HCT116 (cell line): ENCODE data around the gene RNF32. TPM values are rescaled to one million over a fixed set of nuclear protein-coding genes. Genes with fewer than 3 reads are reported as not detected.

ENCODE experiments used
- ATAC-seq: fragments of 200-7000 bp; cut with Tn5 transposase; 2 replicates; pipeline ENCODE4 v1.9.1; 2020; ENCODE audit warnings: mild to moderate bottlenecking, moderate library complexity
- Bru-seq: library from RNA; stranded (reverse); fragments of 400-500 nt; gene quantifications from one replicate; lab custom pipeline; 2021; lab: Mats Ljungman, UMichigan
- BruChase-seq, 2 experiments: library from RNA; stranded (reverse); fragments of 400-500 nt; gene quantifications; one replicate each; lab custom pipeline; 2021; lab: Mats Ljungman, UMichigan
- BruUV-seq: library from RNA; stranded (reverse); fragments of 400-500 nt; replicated peaks from 2 replicates; lab custom pipeline; 2021; lab: Mats Ljungman, UMichigan
- CTCF ChIA-PET: fragments of 300-600 bp; sonication (Branson Sonifier 250); formaldehyde crosslinking; loops from one replicate; lab custom pipeline; 2021; ENCODE audit warnings: antibody characterized with exemption; lab: Charles Lee
- POLR2A ChIA-PET: fragments of 300-600, 350-600 bp; sonication (Branson Sonifier 250); formaldehyde crosslinking; loops from one replicate; lab custom pipeline; 2021; ENCODE audit warnings: antibody characterized with exemption; lab: Charles Lee
- RAD21 ChIA-PET, 2 experiments: fragments of 300-600 bp; sonication (Branson Sonifier 250); formaldehyde crosslinking; loops; one replicate each; lab custom pipeline; 2023; ENCODE audit warnings: low total read pairs in 2 of 2; ENCODE audit not compliant: uncharacterized antibody in 2 of 2, unreplicated experiment in 2 of 2, low non-redundant PET in 1 of 2; lab: Charles Lee
- DNase-seq: peaks from one replicate; pipeline ENCODE4 v3.0.0-alpha.2; 2010; ENCODE audit warnings: low read depth, low spot score
- H2AFZ ChIP-seq: fragments of 200-600 bp; shearing (Covaris generic), sonication (generic); 2 replicates; pipeline ENCODE4 v1.6.1; 2017; ENCODE audit warnings: low read depth, mixed run types, mixed read lengths, antibody characterized with exemption, low read length; ENCODE audit not compliant: poor library complexity, severe bottlenecking
- H3K27ac ChIP-seq: 2 replicates; pipeline ENCODE4 v1.5.1; 2012; ENCODE audit warnings: low read depth, low read length
- H3K27me3 ChIP-seq: fragments of 200-600 bp; sonication (generic); 2 replicates; pipeline ENCODE4 v1.6.1; 2016; ENCODE audit warnings: mixed run types, low read length, mixed read lengths; ENCODE audit not compliant: insufficient read depth
- H3K36me3 ChIP-seq, 2 experiments: fragments of 200-500 bp in 1 of 2; fragments of 200-600 bp in 1 of 2; sonication (Bioruptor generic) in 1 of 2; sonication (generic) in 1 of 2; 2 replicates each; pipeline versions ENCODE4 v1.5.1 to v1.6.1; 2014 to 2016; ENCODE audit warnings: low read length in 2 of 2, inconsistent platforms in 1 of 2, mixed read lengths in 1 of 2, mixed run types in 1 of 2; ENCODE audit not compliant: insufficient read depth in 2 of 2, control insufficient read depth in 1 of 2
- H3K4me1 ChIP-seq, 2 experiments: fragments of 200-600 bp in 1 of 2; sonication (generic) in 1 of 2; 2 replicates each; pipeline versions ENCODE4 v1.5.1 to v1.6.1; 2012 to 2017; ENCODE audit warnings: low read length in 2 of 2, inconsistent platforms in 1 of 2, mild to moderate bottlenecking in 1 of 2, mixed read lengths in 1 of 2, mixed run types in 1 of 2, moderate library complexity in 1 of 2; ENCODE audit not compliant: insufficient read depth in 2 of 2, control insufficient read depth in 1 of 2
- H3K4me2 ChIP-seq: fragments of 200-600 bp; sonication (generic); 2 replicates; pipeline ENCODE4 v1.6.1; 2017; ENCODE audit warnings: mixed run types, low read length, mixed read lengths
- H3K4me3 ChIP-seq, 2 experiments: fragments of 200-600 bp in 1 of 2; sonication (generic) in 1 of 2; replicated peaks in 1 of 2; 2 replicates each; pipeline ENCODE4 v1.5.1; 2011 to 2016; ENCODE audit warnings: low read length in 2 of 2, control low read depth in 1 of 2, low read depth in 1 of 2, mild to moderate bottlenecking in 1 of 2, mixed read lengths in 1 of 2, mixed run types in 1 of 2
- H3K79me2 ChIP-seq: fragments of 200-600 bp; sonication (generic); 2 replicates; pipeline ENCODE4 v1.6.1; 2017; ENCODE audit warnings: mild to moderate bottlenecking, mixed run types, low read length, moderate library complexity, mixed read lengths; ENCODE audit not compliant: insufficient read depth
- H3K9ac ChIP-seq: fragments of 200-600 bp; sonication (generic); 2 replicates; pipeline ENCODE4 v1.6.1; 2016; ENCODE audit warnings: low read length, mixed read lengths
- H3K9me2 ChIP-seq: fragments of 200-600 bp; sonication (generic), shearing (Covaris generic); 2 replicates; pipeline ENCODE4 v1.6.1; 2017; ENCODE audit warnings: mixed run types, mild to moderate bottlenecking, moderate library complexity; ENCODE audit not compliant: insufficient read depth
- H3K9me3 ChIP-seq, 2 experiments: fragments of 200-500 bp in 1 of 2; fragments of 200-600 bp in 1 of 2; sonication (Bioruptor generic) in 1 of 2; sonication (generic) in 1 of 2; 2 replicates each; pipeline ENCODE4 v1.6.1; 2014 to 2017; ENCODE audit warnings: low read length in 2 of 2, mixed read lengths in 2 of 2, inconsistent platforms in 1 of 2, low read depth in 1 of 2, mild to moderate bottlenecking in 1 of 2, mixed run types in 1 of 2, moderate library complexity in 1 of 2; ENCODE audit not compliant: control insufficient read depth in 1 of 2, insufficient read depth in 1 of 2
- H4K20me1 ChIP-seq: fragments of 200-600 bp; sonication (generic), shearing (Covaris generic); 2 replicates; pipeline ENCODE4 v1.6.1; 2017; ENCODE audit warnings: mixed run types, mild to moderate bottlenecking, moderate library complexity; ENCODE audit not compliant: insufficient read depth
- CBX3 ChIP-seq: IDR thresholded peaks from 2 replicates; pipeline ENCODE4 v1.6.1; 2012; ENCODE audit warnings: low read depth
- CEBPB ChIP-seq: IDR thresholded peaks from 2 replicates; pipeline ENCODE4 v1.6.1; 2012; ENCODE audit warnings: low read depth
- CTCF ChIP-seq, 3 experiments: fragments of 200-600 bp in 1 of 3; sonication (generic) in 1 of 3; IDR thresholded peaks in 2 of 3; conservative IDR thresholded peaks in 1 of 3; 2 replicates each; pipeline ENCODE4 v1.5.1; 2012 to 2017; ENCODE audit warnings: low read depth in 2 of 3, low read length in 2 of 3, antibody characterized with exemption in 1 of 3, borderline replicate concordance in 1 of 3, control low read depth in 1 of 3, mild to moderate bottlenecking in 1 of 3, mixed read lengths in 1 of 3, mixed run types in 1 of 3, moderate library complexity in 1 of 3; ENCODE audit not compliant: insufficient read depth in 1 of 3
- EGR1 ChIP-seq: IDR thresholded peaks from 2 replicates; pipeline ENCODE4 v1.6.1; 2012; ENCODE audit warnings: low read depth
- EZH2phosphoT487 ChIP-seq: fragments of 200-600 bp; IDR thresholded peaks from 2 replicates; pipeline ENCODE4 v1.6.1; 2018; ENCODE audit warnings: antibody characterized with exemption, borderline replicate concordance
- MAX ChIP-seq: IDR thresholded peaks from 2 replicates; pipeline ENCODE4 v1.6.1; 2012
- POLR2AphosphoS5 ChIP-seq: IDR thresholded peaks from 2 replicates; pipeline ENCODE4 v1.6.1; 2011; ENCODE audit warnings: mild to moderate bottlenecking, low read depth, low read length, moderate library complexity
- REST ChIP-seq: IDR thresholded peaks from 2 replicates; pipeline ENCODE4 v1.6.1; 2012; ENCODE audit warnings: low read depth
- TCF7L2 ChIP-seq: IDR thresholded peaks from 2 replicates; pipeline ENCODE4 v1.7.0; 2011; ENCODE audit warnings: borderline replicate concordance, inconsistent platforms; ENCODE audit not compliant: insufficient read depth, insufficient read length; ENCODE audit errors: extremely low read depth
- ZBTB33 ChIP-seq: IDR thresholded peaks from 2 replicates; pipeline ENCODE4 v1.6.1; 2011; ENCODE audit warnings: mild to moderate bottlenecking, low read length, moderate library complexity; ENCODE audit not compliant: insufficient replicate concordance; ENCODE audit errors: extremely low read depth
- ZFX ChIP-seq: fragments of 450-650 bp; IDR thresholded peaks from 2 replicates; pipeline ENCODE4 v1.6.1; 2017
- ZNF274 ChIP-seq: fragments of 200-500 bp; sonication (Bioruptor generic); IDR thresholded peaks from 2 replicates; pipeline ENCODE4 v1.6.1; 2014; ENCODE audit warnings: mild to moderate bottlenecking, low read depth, low read length, inconsistent platforms
- intact Hi-C: fragments of 100-400 bp; cut with micrococcal nuclease; formaldehyde crosslinking; loops from 2 replicates; pipeline ENCODE4 v1.10.0; 2022
- long read RNA-seq: library from polyadenylated mRNA; unstranded; transcript quantifications from one replicate; pipeline ENCODE4 v2.0.0, GENCODE V29; 2021; ENCODE audit not compliant: unreplicated experiment
- polyA plus RNA-seq: library from polyadenylated mRNA; unstranded; fragments of >200 nt; gene quantifications from 2 replicates; pipeline ENCODE4 v1.2.1, GENCODE V29; 2012; ENCODE audit warnings: missing spikeins
- total RNA-seq: library from RNA; stranded (reverse); gene quantifications from one replicate; pipeline ENCODE4 v1.2.1, GENCODE V29; 2021; ENCODE audit not compliant: unreplicated experiment

Gene RNF32
- total RNA-seq = 3.4 TPM
- polyA plus RNA-seq = 2.0 and 2.9 TPM in 2 replicates
- percentile 44 among the genes with signal in this experiment for Bru-seq, nascent RNA
- BruChase-seq, experiment 1, labeled RNA remaining after a 6-hour chase = percentile 39 among the genes with signal in this experiment
- percentile 44 among the genes with signal in this experiment for BruChase-seq, experiment 2, labeled RNA remaining after a 2-hour chase
- long read RNA-seq, partial matches to known transcripts = 2 of 7 reads
- long read RNA-seq, other reads (novel, unspliced or antisense) = 4 of 7 reads

- peak within 1 kb of the TSS; percentile 92 for H3K9ac ChIP-seq
- intact Hi-C loops = loop anchor here (2.0 to 10.0 kb wide), 2 partner anchors 676 to 834 kb away; no protein-coding TSS in a partner anchor
These were observed at the start of gene RNF32 for GRCh38 chr7:156640257-156640948. RNF32 (plus strand) TSS chr7:156640774; CDS start chr7:156643878, 3,104 bp downstream.

More at GRCh38 chr7:156640257-156640948, at the start of gene RNF32:
- RAD21 ChIA-PET = no interaction called here
- Histone ChIP-seq H3K4me2 (peak within 1 kb of the TSS; percentile 92), H2AFZ (peak within 1 kb of the TSS; percentile 75), H3K4me3 (peak within 1 kb of the TSS; percentile 68 to 78), H3K27me3 (no peaks in the 10 kb centered on the region), H4K20me1 (no peaks in the 10 kb centered on the region), H3K9me2 (no peaks in the 10 kb centered on the region), H3K79me2 (no peaks in the 10 kb centered on the region), H3K4me1 (peaks cover 4 to 19% of the 10 kb centered on the region in 2 experiments; a peak in 3 of 4 replicates), H3K27ac (peak within 1 kb of the TSS; percentile 74), H3K36me3 (no peaks in the 10 kb centered on the region), H3K9me3 (no peaks in the 10 kb centered on the region)
- BruUV-seq = no TSS peak
- TF ChIP-seq EZH2phosphoT487 = no peak
- TF ChIP-seq CTCF (IDR thresholded peaks at IDR 0.05 in 2 of 3, conservative IDR thresholded peaks at IDR 0.05 in 1 of 3; ENCODE audit: borderline replicate concordance in 1 of 3, insufficient read depth in 1 of 3, low read depth in 2 of 3, low read length in 2 of 3) = no peak
- peak; percentile 99 for TF ChIP-seq EGR1
- no peak for TF ChIP-seq ZBTB33
- TF ChIP-seq CBX3 = peak; percentile 98
- TF ChIP-seq CEBPB = no peak
- no peak for TF ChIP-seq REST
- TF ChIP-seq MAX = peak; percentile 99
- TF ChIP-seq TCF7L2 = no peak
- TF ChIP-seq ZNF274 = no peak
- peak; percentile 51; the same call in 1 of the 2 replicates for TF ChIP-seq ZFX
- TF ChIP-seq POLR2AphosphoS5 = peak; percentile 89
- ATAC-seq (peak; percentile 89), DNase-seq (peak; percentile 82)
- POLR2A ChIA-PET = interaction anchor here (1.3 kb wide), 1 partner anchor 87 kb away, joined by 4 read pairs; no protein-coding TSS in a partner anchor
- CTCF ChIA-PET = no interaction called here
